ENCODE results near the gene CD302. TPM values are rescaled to one million over a fixed set of nuclear protein-coding genes. Genes with fewer than 3 reads are reported as not detected.

Gene CD302
- total RNA-seq, 1 experiment from 2014 or later = 0.68 TPM

GRCh38 chr2:159737917-159738296, 60.1 kb downstream of the CD302 start:
- H2BK12ac ChIP-seq (ENCODE audit: insufficient read length, low read depth, low read length) = no peak overlapping the region
- DNase-seq = no peak
- H3K4me2 ChIP-seq (ENCODE audit: insufficient read depth, insufficient read length, low read length) = no peak overlapping the region
- H3K79me1 ChIP-seq (ENCODE audit: insufficient read depth, low read depth, low read length, poor library complexity, severe bottlenecking) = peaks cover 3% of the 10 kb centered on the region
- Mint-ChIP-seq H3K4me3 (no peak overlapping the region), H3K9me3 (no peaks in the 10 kb centered on the region), H3K4me1 (peaks cover 0 to 2% of the 10 kb centered on the region in 2 experiments; a peak in 1 of 4 replicates), H3K27ac (peak overlapping the region in 1 of 3 experiments; percentile 90; a peak in 1 of 7 replicates), H3K27me3 (ENCODE audit: low read depth) (no peaks in the 10 kb centered on the region), H3K36me3 (ENCODE audit: insufficient read depth in 1 of 3, low read depth in 3 of 3) (peaks cover 31 to 72% (median 71%) of the 10 kb centered on the region in 3 experiments)
- no peaks in the 10 kb centered on the region for H3K9me3 ChIP-seq (ENCODE audit: control insufficient read depth, low read depth, low read length)
- H3K27ac ChIP-seq (ENCODE audit: insufficient read length, low read depth, low read length) = no peak overlapping the region
- H3K18ac ChIP-seq (ENCODE audit: insufficient read length, low read depth, low read length) = no peak overlapping the region
- H3K27me3 ChIP-seq (ENCODE audit: insufficient read depth, low read length) = no peaks in the 10 kb centered on the region
- no peak overlapping the region for H4K8ac ChIP-seq (replicated peaks; ENCODE audit: insufficient read length, low read depth, low read length)
- no peak overlapping the region for H4K91ac ChIP-seq (ENCODE audit: insufficient read length, low read depth, low read length)
- no peak overlapping the region for H3K9ac ChIP-seq (ENCODE audit: extremely low read depth, insufficient read length, low read length)
- H2BK120ac ChIP-seq (ENCODE audit: low read depth, low read length, poor library complexity, severe bottlenecking) = no peak overlapping the region
- H2BK20ac ChIP-seq (ENCODE audit: low read depth, low read length, poor library complexity, severe bottlenecking) = no peak overlapping the region
- no CpG with 5 or more reads among the region's 11 CpGs for WGBS (ENCODE audit: extremely low coverage, insufficient read length, low lambda C conversion rate)
- no peak overlapping the region for H2AFZ ChIP-seq (ENCODE audit: low read length)
- no peak overlapping the region for H2BK5ac ChIP-seq (ENCODE audit: insufficient read length, low read length)
- no peak overlapping the region for H3K23ac ChIP-seq (ENCODE audit: insufficient read length, low read depth, low read length)
- H3K23me2 ChIP-seq (ENCODE audit: insufficient read length, low read depth, low read length, poor library complexity, severe bottlenecking) = no peaks in the 10 kb centered on the region
- no peak overlapping the region for H3K56ac ChIP-seq (ENCODE audit: insufficient read length, low read depth, low read length)
- no peaks in the 10 kb centered on the region for H4K20me1 ChIP-seq (ENCODE audit: control insufficient read depth, insufficient read depth, insufficient read length)
- TF ChIP-seq CTCF (conservative IDR thresholded peaks at IDR 0.05) = no peak
- H3K79me2 ChIP-seq (ENCODE audit: insufficient read depth, low read length) = peaks cover 6% of the 10 kb centered on the region; the same call in 1 of the 2 replicates
- no peak overlapping the region for H2AK5ac ChIP-seq (ENCODE audit: insufficient read length, low read length)
- no peaks in the 10 kb centered on the region for H3K4me1 ChIP-seq (ENCODE audit: insufficient read depth, low read length)
- no peak overlapping the region for H3K4ac ChIP-seq (ENCODE audit: low read depth, low read length)
- H3T11ph ChIP-seq (ENCODE audit: low read length) = no peak overlapping the region
- no peak overlapping the region for H2BK15ac ChIP-seq (ENCODE audit: low read depth, low read length)
- H3K14ac ChIP-seq (ENCODE audit: insufficient read depth, low read length) = no peak overlapping the region
- H4K5ac ChIP-seq (ENCODE audit: insufficient read length, low read depth, low read length) = no peak overlapping the region
